ENCODE data around the gene SULF2. TPM values are rescaled to one million over a fixed set of nuclear protein-coding genes. Genes with fewer than 3 reads are reported as not detected.

SULF2 gene
- total RNA-seq, 2 donors from 2014 or later = 9.1 to 34.3 TPM

- TF ChIP-seq POLR2A (IDR thresholded peaks at IDR 0.05) (no peak), CTCF (IDR thresholded peaks at IDR 0.05) (no peak)
- ATAC-seq (no peak), DNase-seq (no peak)
- Histone ChIP-seq H3K9me3 (no peaks in the 10 kb centered on the region), H3K27me3 (no peaks in the 10 kb centered on the region), H3K4me3 (no peak overlapping the region), H3K27ac (no peak overlapping the region), H3K4me1 (no peaks in the 10 kb centered on the region), H3K36me3 (replicated peaks in 1 of 2; ENCODE audit: insufficient read depth in 1 of 2, low read depth in 2 of 2) (no peaks in the 10 kb centered on the region)
- 94 to 99% methylated on average over 9 of the region's 9 CpGs for WGBS, 2 donors
- intact Hi-C loops (cut with DNase I) = no loop called here
Measured at GRCh38 chr20:47611785-47612184, 173.5 kb downstream of the SULF2 start.

GRCh38 chr20:47610945-47611250 lies 174.4 kb downstream of the SULF2 start:
- Histone ChIP-seq H3K9me3 (no peaks in the 10 kb centered on the region), H3K27ac (no peak overlapping the region), H3K4me3 (no peak overlapping the region), H3K27me3 (no peaks in the 10 kb centered on the region), H3K36me3 (replicated peaks in 1 of 2; ENCODE audit: insufficient read depth in 1 of 2, low read depth in 2 of 2) (no peaks in the 10 kb centered on the region), H3K4me1 (no peaks in the 10 kb centered on the region)
- DNase-seq (no peak), ATAC-seq (no peak)
- TF ChIP-seq POLR2A (IDR thresholded peaks at IDR 0.05) = no peak
- TF ChIP-seq CTCF (IDR thresholded peaks at IDR 0.05) = no peak
- intact Hi-C loops (cut with DNase I) = no loop called here

GRCh38 chr20:47610247-47610944 lies 174.9 kb downstream of the SULF2 start:
- ATAC-seq (no peak), DNase-seq (peak in 3 of 4 donors; percentile 17 to 54 (median 28))
- Histone ChIP-seq H3K4me1 (peaks cover 4% of the 10 kb centered on the region), H3K4me3 (no peak overlapping the region), H3K36me3 (replicated peaks in 1 of 2; ENCODE audit: insufficient read depth in 1 of 2, low read depth in 2 of 2) (no peaks in the 10 kb centered on the region), H3K9me3 (no peaks in the 10 kb centered on the region), H3K27ac (no peak overlapping the region), H3K27me3 (no peaks in the 10 kb centered on the region)
- 86 to 89% methylated on average over 6 of the region's 6 CpGs for WGBS, 2 donors
- TF ChIP-seq POLR2A (IDR thresholded peaks at IDR 0.05) (no peak), CTCF (IDR thresholded peaks at IDR 0.05) (no peak)
- intact Hi-C loops (cut with DNase I) = no loop called here

GRCh38 chr20:47609001-47609400 lies 176.3 kb downstream of the SULF2 start:
- TF ChIP-seq POLR2A (IDR thresholded peaks at IDR 0.05) (no peak), CTCF (IDR thresholded peaks at IDR 0.05) (no peak)
- 91% methylated on average over 5 of the region's 5 CpGs for WGBS, 2 donors
- Histone ChIP-seq H3K36me3 (replicated peaks in 1 of 2; ENCODE audit: insufficient read depth in 1 of 2, low read depth in 2 of 2) (no peaks in the 10 kb centered on the region), H3K9me3 (no peaks in the 10 kb centered on the region), H3K4me1 (peaks cover 4% of the 10 kb centered on the region), H3K27ac (no peak overlapping the region), H3K4me3 (no peak overlapping the region), H3K27me3 (no peaks in the 10 kb centered on the region)
- DNase-seq (no peak), ATAC-seq (no peak)
- intact Hi-C loops (cut with DNase I) = no loop called here

Small RNAs within 50 kb of the gene (small RNA-seq; reads per million reads assigned to genes)
- not detected for gene RNU7-173P

Measured in body of pancreas (tissue), 4 donors.